A673 (cell line): Measurements from ENCODE around the gene SLC1A7.

ENCODE experiments used
- CTCF ChIP-seq: fragments of 300-800, 200-600 bp; sonication (generic); conservative IDR thresholded peaks from 2 replicates; pipeline ENCODE4 v1.5.1; 2017; ENCODE audit warnings: low read depth, mild to moderate bottlenecking, antibody characterized with exemption, low read length, moderate library complexity, mixed read lengths
- EZH2 ChIP-seq: fragments of 200-600 bp; sonication (generic); IDR thresholded peaks from 2 replicates; pipeline ENCODE4 v1.6.1; 2017; ENCODE audit warnings: borderline replicate concordance, low read depth, mild to moderate bottlenecking, mixed read lengths, antibody characterized with exemption, low read length; ENCODE audit not compliant: poor library complexity, severe bottlenecking

- TF ChIP-seq CTCF: no peak
- no peak for TF ChIP-seq EZH2
Observed at GRCh38 chr1:53076165-53076564, 66.3 kb downstream of the SLC1A7 start.
